ENCODE data around the gene FAM228B.
"Not testable (repeated sequence)": the region's sequence is repeated elsewhere in the genome, so short reads cannot be mapped to it uniquely, and the experiment has no call there.

Gene FAM228B

GRCh38 chr2:24190503-24190902, 67.2 kb downstream of the FAM228B start:
- no peaks in the 10 kb centered on the region for H3K9me3 ChIP-seq (ENCODE audit: control insufficient read depth, insufficient read depth, low read length)
- H3K4me1 ChIP-seq (ENCODE audit: insufficient read depth, low read length) = no peaks in the 10 kb centered on the region
- no peak overlapping the region for H3K9ac ChIP-seq (ENCODE audit: low read depth, low read length)
- H3K36me3 ChIP-seq (ENCODE audit: insufficient read depth, low read length) = no peaks in the 10 kb centered on the region

DNA sequence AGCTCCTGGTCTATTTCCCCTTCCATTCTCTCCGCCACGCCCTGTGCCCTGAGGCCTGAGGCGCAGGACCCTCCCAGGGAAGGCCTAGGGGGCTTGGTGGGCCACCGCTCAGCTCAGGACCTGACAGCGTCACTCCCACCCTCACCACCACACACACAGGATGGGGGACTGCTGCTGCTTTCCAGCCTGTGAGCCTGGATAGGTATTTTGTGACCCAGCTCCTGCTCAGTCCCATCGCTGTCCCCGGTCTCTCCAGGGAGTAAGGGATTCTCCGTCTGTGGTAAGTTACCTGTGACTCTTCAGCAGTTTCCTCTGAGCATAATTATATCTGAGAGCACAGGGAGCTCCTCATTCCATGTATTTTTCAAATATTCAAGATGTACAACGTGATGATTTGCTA, 67.9 kb downstream of the FAM228B start:
- Histone ChIP-seq H3K4me1 (ENCODE audit: insufficient read depth, low read length) (no peaks in the 10 kb centered on the region), H3K9me3 (ENCODE audit: control insufficient read depth, insufficient read depth, low read length) (no peaks in the 10 kb centered on the region), H3K9ac (ENCODE audit: low read depth, low read length) (no peak overlapping the region), H3K36me3 (ENCODE audit: insufficient read depth, low read length) (no peaks in the 10 kb centered on the region)

DNA sequence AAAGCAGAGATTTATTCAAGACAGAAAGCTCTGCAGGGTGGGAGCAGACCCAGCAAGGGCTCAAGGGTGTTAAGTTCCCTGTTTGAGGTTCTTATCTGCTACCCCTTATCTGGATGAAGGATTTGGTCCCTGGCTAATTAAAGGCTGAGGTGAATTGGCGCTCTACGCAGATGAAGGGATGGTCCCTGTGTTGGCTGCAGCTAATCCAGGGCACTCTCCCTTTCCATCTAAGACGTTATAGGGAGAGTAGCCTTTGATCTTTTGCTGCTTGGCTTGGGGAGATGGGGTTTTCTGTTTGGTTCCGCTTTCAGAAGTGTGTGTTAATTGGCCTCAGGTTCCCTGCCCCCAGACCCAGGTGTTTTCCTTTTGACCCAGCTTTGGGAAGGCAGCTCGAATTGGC, 68.6 kb downstream of the FAM228B start:
- H3K4me1 ChIP-seq (ENCODE audit: insufficient read depth, low read length) = no peaks in the 10 kb centered on the region
- H3K36me3 ChIP-seq (ENCODE audit: insufficient read depth, low read length) = no peaks in the 10 kb centered on the region
- no peaks in the 10 kb centered on the region for H3K9me3 ChIP-seq (ENCODE audit: control insufficient read depth, insufficient read depth, low read length)
- H3K9ac ChIP-seq (ENCODE audit: low read depth, low read length) = no peak overlapping the region

DNA sequence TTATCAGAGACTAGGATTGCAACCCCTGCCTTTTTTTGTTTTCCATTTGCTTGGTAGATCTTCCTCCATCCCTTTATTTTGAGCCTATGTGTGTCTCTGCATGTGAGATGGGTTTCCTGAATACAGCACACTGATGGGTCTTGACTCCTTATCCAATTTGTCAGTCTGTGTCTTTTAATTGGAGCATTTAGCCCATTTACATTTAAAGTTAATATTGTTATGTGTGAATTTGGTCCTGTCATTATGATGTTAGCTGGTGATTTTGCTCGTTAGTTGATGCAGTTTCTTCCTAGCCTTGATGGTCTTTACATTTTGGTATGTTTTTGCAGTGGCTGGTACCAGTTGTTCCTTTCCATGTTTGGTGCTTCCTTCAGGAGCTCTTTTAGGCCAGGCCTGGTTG, 73.9 kb downstream of the FAM228B start:
- not testable (repeated sequence) for H3K9me3 ChIP-seq (ENCODE audit: control insufficient read depth, insufficient read depth, low read length); H3K4me1 ChIP-seq (ENCODE audit: insufficient read depth, low read length); H3K9ac ChIP-seq (ENCODE audit: low read depth, low read length); H3K36me3 ChIP-seq (ENCODE audit: insufficient read depth, low read length)

GRCh38 chr2:24199968-24200590, 76.8 kb downstream of the FAM228B start:
- Histone ChIP-seq H3K36me3 (ENCODE audit: insufficient read depth, low read length) (no peaks in the 10 kb centered on the region), H3K9ac (ENCODE audit: low read depth, low read length) (no peak overlapping the region), H3K4me1 (ENCODE audit: insufficient read depth, low read length) (no peaks in the 10 kb centered on the region), H3K9me3 (ENCODE audit: control insufficient read depth, insufficient read depth, low read length) (no peaks in the 10 kb centered on the region)

DNA sequence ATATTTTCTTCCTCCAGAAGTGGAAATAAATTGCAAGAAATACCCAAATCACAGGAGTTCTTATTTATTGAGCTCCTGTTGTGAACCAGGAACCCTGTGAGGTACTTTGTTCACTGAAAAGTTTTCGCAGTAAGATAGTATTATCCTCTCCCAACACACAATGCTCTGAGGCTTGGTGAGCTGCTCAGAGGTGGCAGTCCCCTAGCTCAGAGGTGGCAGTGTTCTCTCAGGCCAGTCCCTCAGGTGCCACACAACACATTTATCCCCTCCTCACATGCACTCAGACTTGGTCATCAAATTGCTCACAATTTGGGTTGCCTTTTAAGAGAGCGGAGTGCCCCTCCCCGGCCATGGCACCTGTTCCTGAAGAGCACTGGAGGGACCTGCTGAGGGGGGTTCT, 77.5 kb downstream of the FAM228B start:
- H3K36me3 ChIP-seq (ENCODE audit: insufficient read depth, low read length) = no peaks in the 10 kb centered on the region
- H3K9ac ChIP-seq (ENCODE audit: low read depth, low read length) = no peak overlapping the region
- no peaks in the 10 kb centered on the region for H3K4me1 ChIP-seq (ENCODE audit: insufficient read depth, low read length)
- no peaks in the 10 kb centered on the region for H3K9me3 ChIP-seq (ENCODE audit: control insufficient read depth, insufficient read depth, low read length)

DNA sequence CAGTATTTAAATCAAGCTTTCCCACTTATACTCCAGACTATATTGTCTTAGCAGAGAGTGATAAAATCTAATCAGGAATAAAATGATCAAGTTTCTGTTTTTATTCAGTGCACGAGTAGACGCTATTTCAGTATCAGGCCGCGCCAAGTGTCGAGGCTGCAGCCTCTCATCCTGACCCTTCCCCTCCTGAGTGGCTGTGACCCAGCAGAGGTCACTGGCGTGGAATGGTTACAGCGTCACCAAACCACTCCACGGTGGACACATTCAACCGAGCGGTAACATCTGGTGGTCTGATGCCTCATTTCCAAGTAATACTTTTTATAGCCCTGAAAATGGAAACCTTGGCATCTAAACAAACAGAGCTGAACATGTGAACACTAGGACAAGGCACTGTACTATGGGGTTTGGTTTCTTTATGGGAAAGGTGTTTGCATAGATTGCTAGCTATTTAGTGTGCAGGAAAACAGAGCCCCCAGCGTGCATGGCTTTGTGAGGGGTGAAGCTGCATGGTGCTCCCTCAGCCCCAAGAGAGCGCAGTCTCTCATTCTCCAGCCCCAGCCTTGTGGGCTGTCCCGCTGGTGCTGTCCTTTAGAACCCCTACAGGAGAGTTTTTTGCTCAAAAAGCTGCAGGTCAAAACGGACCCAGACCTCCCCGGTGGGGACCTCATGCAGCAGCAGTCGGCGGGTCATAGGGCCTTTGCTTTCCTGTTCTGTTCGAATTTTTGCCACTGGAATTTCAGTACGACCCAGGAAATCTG, 79.9 kb downstream of the FAM228B start:
- no peaks in the 10 kb centered on the region for H3K4me1 ChIP-seq (ENCODE audit: insufficient read depth, low read length)
- H3K9me3 ChIP-seq (ENCODE audit: control insufficient read depth, insufficient read depth, low read length) = no peaks in the 10 kb centered on the region
- no peaks in the 10 kb centered on the region for H3K36me3 ChIP-seq (ENCODE audit: insufficient read depth, low read length)
- H3K9ac ChIP-seq (ENCODE audit: low read depth, low read length) = no peak overlapping the region

DNA sequence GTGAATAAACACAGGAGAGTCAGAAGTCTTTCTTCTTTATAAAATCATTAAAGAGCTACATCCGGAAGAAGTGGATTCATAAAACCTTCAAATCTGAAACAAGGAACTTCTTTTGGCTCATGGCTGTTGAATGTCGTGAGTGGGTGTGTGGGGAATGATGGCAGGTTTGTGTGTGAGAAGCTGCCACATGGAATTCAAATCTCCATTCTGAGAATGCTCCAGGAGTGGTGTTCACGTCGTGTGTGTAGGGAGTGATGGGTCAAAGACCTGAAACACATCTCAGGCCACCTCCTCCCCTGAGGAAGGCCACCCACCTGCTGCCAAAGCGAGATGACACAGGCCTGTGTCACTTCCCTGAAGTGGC, 80.5 kb downstream of the FAM228B start:
- no peaks in the 10 kb centered on the region for H3K9me3 ChIP-seq (ENCODE audit: control insufficient read depth, insufficient read depth, low read length)
- H3K9ac ChIP-seq (ENCODE audit: low read depth, low read length) = no peak overlapping the region
- H3K4me1 ChIP-seq (ENCODE audit: insufficient read depth, low read length) = no peaks in the 10 kb centered on the region
- H3K36me3 ChIP-seq (ENCODE audit: insufficient read depth, low read length) = no peaks in the 10 kb centered on the region

GRCh38 chr2:24204505-24204904, 81.2 kb downstream of the FAM228B start:
- H3K36me3 ChIP-seq (ENCODE audit: insufficient read depth, low read length) = no peaks in the 10 kb centered on the region
- no peak overlapping the region for H3K9ac ChIP-seq (ENCODE audit: low read depth, low read length)
- H3K9me3 ChIP-seq (ENCODE audit: control insufficient read depth, insufficient read depth, low read length) = no peaks in the 10 kb centered on the region
- no peaks in the 10 kb centered on the region for H3K4me1 ChIP-seq (ENCODE audit: insufficient read depth, low read length)

- Histone ChIP-seq H3K36me3 (ENCODE audit: insufficient read depth, low read length) (no peaks in the 10 kb centered on the region), H3K4me1 (ENCODE audit: insufficient read depth, low read length) (no peaks in the 10 kb centered on the region), H3K9ac (ENCODE audit: low read depth, low read length) (no peak overlapping the region), H3K9me3 (ENCODE audit: control insufficient read depth, insufficient read depth, low read length) (no peaks in the 10 kb centered on the region)
These were observed 81.9 kb downstream of the FAM228B start for GRCh38 chr2:24205131-24205530.

GRCh38 chr2:24206242-24206641, 83.0 kb downstream of the FAM228B start:
- H3K4me1 ChIP-seq (ENCODE audit: insufficient read depth, low read length) = no peaks in the 10 kb centered on the region
- no peaks in the 10 kb centered on the region for H3K9me3 ChIP-seq (ENCODE audit: control insufficient read depth, insufficient read depth, low read length)
- no peaks in the 10 kb centered on the region for H3K36me3 ChIP-seq (ENCODE audit: insufficient read depth, low read length)
- H3K9ac ChIP-seq (ENCODE audit: low read depth, low read length) = no peak overlapping the region

GRCh38 chr2:24206714-24207113, 83.4 kb downstream of the FAM228B start:
- Histone ChIP-seq H3K4me1 (ENCODE audit: insufficient read depth, low read length) (no peaks in the 10 kb centered on the region), H3K36me3 (ENCODE audit: insufficient read depth, low read length) (no peaks in the 10 kb centered on the region)

GRCh38 chr2:24207359-24207758, 84.1 kb downstream of the FAM228B start:
- Histone ChIP-seq H3K36me3 (ENCODE audit: insufficient read depth, low read length) (no peaks in the 10 kb centered on the region), H3K9ac (ENCODE audit: low read depth, low read length) (no peak overlapping the region), H3K9me3 (ENCODE audit: control insufficient read depth, insufficient read depth, low read length) (no peaks in the 10 kb centered on the region), H3K4me1 (ENCODE audit: insufficient read depth, low read length) (no peaks in the 10 kb centered on the region)

More at GRCh38 chr2:24206714-24207113, 83.4 kb downstream of the FAM228B start:
- H3K9me3 ChIP-seq (ENCODE audit: control insufficient read depth, insufficient read depth, low read length) = no peaks in the 10 kb centered on the region
- H3K9ac ChIP-seq (ENCODE audit: low read depth, low read length) = no peak overlapping the region

DNA sequence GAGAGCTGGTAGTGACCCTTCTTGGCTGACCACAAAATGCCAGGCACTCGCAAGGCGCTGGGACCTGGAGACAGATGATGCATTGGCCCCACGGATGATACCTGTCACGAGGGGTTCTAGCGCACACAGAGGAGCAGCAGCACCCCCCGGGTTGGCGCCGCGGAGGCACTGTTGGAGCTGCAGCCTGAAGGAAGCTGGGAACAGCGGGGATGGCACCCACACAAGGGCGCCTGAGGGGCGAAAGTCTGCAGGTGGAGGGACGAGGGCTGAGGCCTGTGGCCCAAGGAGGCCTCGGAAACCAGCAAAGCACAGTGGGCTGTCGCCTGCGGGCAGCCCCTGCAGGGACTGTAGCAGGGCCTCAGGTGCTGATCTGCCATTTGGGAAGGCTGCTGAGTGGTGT, 85.2 kb downstream of the FAM228B start:
- no peaks in the 10 kb centered on the region for H3K9me3 ChIP-seq (ENCODE audit: control insufficient read depth, insufficient read depth, low read length)
- H3K4me1 ChIP-seq (ENCODE audit: insufficient read depth, low read length) = no peaks in the 10 kb centered on the region
- no peak overlapping the region for H3K9ac ChIP-seq (ENCODE audit: low read depth, low read length)
- H3K36me3 ChIP-seq (ENCODE audit: insufficient read depth, low read length) = no peaks in the 10 kb centered on the region

GRCh38 chr2:24209389-24210105, 86.3 kb downstream of the FAM228B start:
- Histone ChIP-seq H3K9ac (ENCODE audit: low read depth, low read length) (no peak overlapping the region), H3K36me3 (ENCODE audit: insufficient read depth, low read length) (no peaks in the 10 kb centered on the region), H3K9me3 (ENCODE audit: control insufficient read depth, insufficient read depth, low read length) (no peaks in the 10 kb centered on the region), H3K4me1 (ENCODE audit: insufficient read depth, low read length) (no peaks in the 10 kb centered on the region)

All from ES-I3 (cell line).